IPS-NIHi7 (cell line): ENCODE measurements around the gene EDN3.
"Not testable (repeated sequence)": the region's sequence is repeated elsewhere in the genome, so short reads cannot be mapped to it uniquely, and the experiment has no call there.

ENCODE experiments used
- DNase-seq: peaks from one replicate; pipeline ENCODE4 v3.0.0; 2012; ENCODE audit warnings: mixed read lengths; ENCODE audit errors: extremely low spot score

The EDN3 gene

GRCh38 chr20:59335377-59335776 lies 35.0 kb downstream of the EDN3 start:
- DNase-seq = no peak

- DNase-seq = no peak
These were observed 36.1 kb downstream of the EDN3 start for GRCh38 chr20:59336540-59336939.

GRCh38 chr20:59338444-59338843 lies 38.0 kb downstream of the EDN3 start:
- DNase-seq = not testable (repeated sequence)

GRCh38 chr20:59340201-59340885 lies 39.9 kb downstream of the EDN3 start:
- no peak for DNase-seq

GRCh38 chr20:59341285-59342022 lies 41.0 kb downstream of the EDN3 start:
- DNase-seq = not testable (repeated sequence)

- no peak for DNase-seq
These were observed 41.9 kb downstream of the EDN3 start for GRCh38 chr20:59342023-59342957.

GRCh38 chr20:59346061-59346460 lies 45.6 kb downstream of the EDN3 start:
- no peak for DNase-seq

GRCh38 chr20:59349277-59349676 lies 48.9 kb downstream of the EDN3 start:
- no peak for DNase-seq

- no peak for DNase-seq
These were observed 50.1 kb downstream of the EDN3 start for GRCh38 chr20:59350330-59351156.

- DNase-seq = no peak
These were observed 51.0 kb downstream of the EDN3 start for GRCh38 chr20:59351157-59352040.

- no peak for DNase-seq
These were observed 52.1 kb downstream of the EDN3 start for GRCh38 chr20:59352541-59352940.

GRCh38 chr20:59352990-59353389 lies 52.6 kb downstream of the EDN3 start:
- DNase-seq = no peak

GRCh38 chr20:59354460-59354859 lies 54.0 kb downstream of the EDN3 start:
- DNase-seq = no peak

- DNase-seq = no peak
These were observed 54.8 kb downstream of the EDN3 start for GRCh38 chr20:59355242-59355641.

- DNase-seq = no peak
These were observed 56.3 kb downstream of the EDN3 start for GRCh38 chr20:59356662-59357165.

- DNase-seq = not testable (repeated sequence)
These were observed 58.4 kb downstream of the EDN3 start for GRCh38 chr20:59358793-59359192.

GRCh38 chr20:59359906-59360725 lies 59.7 kb downstream of the EDN3 start:
- no peak for DNase-seq

- DNase-seq = no peak
These were observed 60.5 kb downstream of the EDN3 start for GRCh38 chr20:59360934-59361333.

GRCh38 chr20:59361411-59361810 lies 61.0 kb downstream of the EDN3 start:
- DNase-seq = no peak
